Middle frontal gyrus (tissue), 1 donor: ENCODE results near the gene PLEKHA8.
"Not testable (repeated sequence)": the region's sequence is repeated elsewhere in the genome, so short reads cannot be mapped to it uniquely, and the experiment has no call there.

Experiments
- DNase-seq: peaks from one replicate; pipeline ENCODE4 v3.0.0-alpha.2; 2015; ENCODE audit warnings: low spot score; ENCODE audit errors: extremely low spot score

PLEKHA8 gene

DNA sequence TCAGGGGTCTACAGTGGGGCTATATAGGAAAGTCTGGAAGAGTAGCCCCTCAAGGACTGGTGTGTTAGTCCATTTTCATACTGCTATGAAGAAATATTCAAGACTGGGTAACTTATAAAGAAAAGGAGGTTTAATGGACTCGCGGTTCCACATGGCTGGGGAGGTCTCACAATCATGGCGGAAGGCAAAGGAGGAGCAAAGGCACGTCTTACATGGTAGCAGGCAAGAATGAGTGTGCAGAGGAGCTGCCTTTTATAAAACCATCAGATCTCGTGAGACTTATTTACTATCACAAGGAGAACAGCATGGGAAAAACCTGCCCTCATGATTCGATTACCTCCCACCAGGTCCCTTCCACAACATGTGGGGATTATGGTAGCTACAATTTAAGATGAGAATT is 4.7 kb upstream of the PLEKHA8 start:
- no peak for DNase-seq

DNA sequence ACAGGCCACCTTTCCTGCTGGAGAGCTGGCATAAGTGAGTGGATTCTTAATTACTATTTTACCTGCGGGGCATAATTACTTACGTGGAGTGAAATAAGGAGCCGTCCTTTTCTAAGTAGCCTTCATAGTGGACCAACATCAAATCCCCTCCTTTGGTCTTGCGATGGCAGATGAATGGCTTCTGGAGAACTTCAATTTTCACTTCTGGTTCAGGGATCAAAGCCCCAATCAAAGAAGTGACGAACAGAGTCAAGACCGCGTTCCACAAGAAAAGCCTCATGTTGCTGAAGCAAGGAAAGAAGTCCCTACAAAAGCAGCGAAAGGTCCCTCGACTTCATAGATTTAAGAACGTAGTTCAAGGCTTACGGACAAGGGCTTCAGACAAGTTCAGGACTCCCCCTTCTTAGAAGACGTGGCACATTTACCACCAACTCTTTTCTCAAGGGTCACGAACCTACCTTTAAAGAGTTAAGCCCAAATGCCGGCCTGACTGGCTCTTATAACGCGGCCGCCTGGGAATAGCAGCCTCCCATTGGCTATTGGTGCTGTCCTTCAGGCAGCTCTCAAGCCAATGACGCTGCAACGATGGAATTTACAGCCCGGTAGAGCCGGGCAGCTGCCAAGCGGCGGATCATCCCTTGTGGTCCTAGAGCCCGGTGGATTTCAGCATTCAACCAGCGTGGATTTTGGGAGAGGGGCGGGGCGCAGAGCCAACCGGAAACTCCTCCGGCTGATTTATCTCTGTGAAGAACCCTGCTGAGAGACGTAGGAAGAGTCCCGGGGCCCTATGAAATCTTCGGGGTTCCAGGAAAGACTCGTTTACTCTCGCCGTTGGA is 1.8 kb upstream of the PLEKHA8 start, which contains the start of gene FKBP14:
TSS of gene FKBP14 (minus strand) at position 474 of the 836 bp plus-strand sequence. CDS start at position 280, 194 bp downstream.
- DNase-seq, result peak; percentile 97

DNA sequence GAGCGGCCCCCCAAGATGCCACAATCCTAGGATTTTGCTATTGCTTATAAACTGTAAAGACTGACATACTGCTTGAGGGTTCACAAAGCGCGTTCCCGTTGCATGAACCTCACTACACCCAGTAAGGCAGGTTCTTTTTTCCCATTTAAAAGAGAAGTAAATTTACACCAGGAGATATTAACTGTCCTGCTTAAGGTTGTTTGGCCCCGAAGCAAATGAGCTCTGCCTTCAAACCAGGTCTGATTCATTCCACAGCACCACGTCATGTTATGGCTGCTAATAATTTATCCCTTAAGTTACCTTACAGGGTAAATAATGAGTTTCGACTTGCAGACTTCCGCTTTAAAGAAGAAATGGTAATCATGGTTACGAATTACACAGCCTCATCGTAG is 1.2 kb upstream of the PLEKHA8 start:
- DNase-seq, result no peak

DNA sequence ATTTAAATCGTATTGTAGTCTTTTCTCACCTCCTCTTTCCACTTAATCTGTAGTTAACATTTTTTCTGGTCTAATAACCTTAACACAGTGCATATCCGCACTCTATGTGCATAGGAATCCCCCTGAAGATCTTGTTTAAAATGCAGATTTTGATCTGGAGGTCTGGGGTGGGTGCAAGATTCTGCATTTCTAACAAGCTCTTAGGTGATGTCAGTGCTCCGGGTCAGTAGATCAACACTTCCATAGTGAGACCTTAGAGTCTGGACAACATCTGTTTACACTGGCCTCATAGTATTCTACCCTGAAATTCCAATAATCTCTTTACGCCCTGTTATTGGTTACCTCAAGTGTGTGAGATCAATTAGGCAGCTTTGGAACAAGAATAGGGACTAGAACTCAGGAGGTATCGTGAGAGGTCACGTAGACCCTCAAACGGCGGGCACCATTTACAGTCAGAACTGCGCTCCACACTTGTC is 434 bp upstream of the PLEKHA8 start:
- DNase-seq, result no peak

DNA sequence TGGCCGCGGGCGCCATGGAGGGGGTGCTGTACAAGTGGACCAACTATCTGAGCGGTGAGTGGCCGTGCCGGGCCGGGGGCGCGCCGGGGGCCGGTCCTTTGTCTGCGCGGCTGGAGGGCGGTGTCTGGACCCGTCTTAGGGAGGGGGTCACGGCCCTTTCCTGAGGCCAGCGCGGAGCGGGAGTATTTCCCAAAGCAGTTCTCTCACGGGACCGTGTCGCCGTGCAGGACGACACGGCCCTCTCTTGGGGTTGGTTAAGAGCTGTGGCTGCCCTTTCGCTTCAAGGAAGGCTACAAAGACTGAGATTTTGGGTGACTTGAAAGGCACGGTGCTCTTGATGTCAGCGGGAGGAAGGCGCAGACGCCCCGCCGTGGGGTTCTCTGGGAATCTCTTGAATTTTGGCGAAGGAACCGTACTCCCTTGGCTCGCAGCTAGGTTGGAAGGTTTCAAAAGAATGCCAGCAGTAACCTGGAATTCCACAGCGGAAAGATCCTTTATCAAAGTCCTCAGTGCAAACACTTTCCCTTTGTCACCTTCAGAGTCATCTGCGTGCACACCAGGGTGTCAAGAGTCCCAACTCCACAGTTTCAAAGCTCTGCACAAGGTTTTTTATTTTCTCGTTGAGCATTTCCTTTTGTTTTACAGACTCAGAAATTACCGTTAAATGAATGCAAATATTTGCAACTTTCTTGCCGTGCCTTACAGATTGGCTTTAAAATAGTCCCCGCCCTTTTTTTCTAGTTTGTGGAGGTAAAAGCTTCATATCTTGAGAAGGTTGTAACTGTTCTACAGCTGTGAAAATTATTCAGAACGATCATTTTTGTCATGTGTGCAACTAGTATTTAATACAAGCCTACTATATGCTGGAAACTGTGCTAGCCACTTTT is 780 bp downstream of the PLEKHA8 start:
- DNase-seq, result no peak

DNA sequence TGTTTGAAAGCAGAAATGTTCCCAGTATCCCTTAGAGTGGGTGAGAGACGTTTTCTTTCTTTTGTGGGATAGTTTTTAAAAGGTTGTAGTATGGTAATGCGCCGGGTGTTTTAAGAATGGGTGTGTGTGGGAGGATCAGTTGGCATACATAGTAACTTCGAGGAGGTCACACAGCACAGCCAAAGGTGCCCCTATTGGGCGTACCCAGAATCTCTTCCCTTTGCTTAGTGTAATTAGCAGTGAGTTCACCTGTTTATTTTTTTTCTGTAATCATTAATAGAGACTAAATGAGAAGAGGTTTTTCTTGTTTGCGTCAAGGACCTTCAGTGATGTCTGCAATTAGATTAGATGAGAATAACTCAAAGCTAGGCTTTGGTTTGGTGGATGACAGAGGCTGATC is 1.5 kb downstream of the PLEKHA8 start:
- no peak for DNase-seq

DNA sequence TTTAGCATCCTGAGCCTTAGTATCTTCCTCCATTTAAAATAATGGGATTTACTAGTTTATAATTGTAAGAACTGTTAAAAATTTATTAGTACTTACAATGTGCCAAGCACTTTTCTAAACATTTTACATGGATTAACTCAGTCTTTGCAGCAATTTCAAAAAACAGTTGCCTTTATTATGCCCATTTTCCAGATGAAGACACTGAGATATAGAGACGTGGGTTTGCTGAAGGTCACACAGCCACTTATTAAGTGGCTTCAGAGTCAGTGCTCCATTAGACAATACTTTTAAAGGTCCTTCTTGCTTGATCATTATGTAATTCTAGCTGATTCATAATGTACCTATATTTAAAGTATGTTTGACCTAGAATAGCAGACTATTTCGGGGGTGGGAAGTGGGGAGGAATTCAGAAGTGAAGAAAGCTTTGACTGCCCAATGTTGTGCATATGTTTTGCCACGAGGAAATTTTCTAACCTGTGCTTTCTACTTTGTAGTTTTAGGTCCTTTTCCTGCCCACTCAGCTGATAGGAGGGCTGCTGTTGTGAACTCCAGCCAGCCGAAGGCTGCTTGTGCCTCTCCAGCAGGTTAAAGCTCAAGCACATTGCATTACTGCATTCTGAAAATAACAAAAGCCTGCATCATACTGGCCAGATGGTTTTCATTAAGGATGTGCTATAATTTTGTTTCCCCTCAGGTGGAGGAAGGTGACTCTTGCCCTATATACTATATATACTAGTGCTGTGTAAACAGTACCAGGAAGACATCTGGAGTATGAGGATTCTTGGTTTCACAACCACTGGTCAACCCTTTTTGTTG is 4.3 kb downstream of the PLEKHA8 start:
- DNase-seq, result no peak

DNA sequence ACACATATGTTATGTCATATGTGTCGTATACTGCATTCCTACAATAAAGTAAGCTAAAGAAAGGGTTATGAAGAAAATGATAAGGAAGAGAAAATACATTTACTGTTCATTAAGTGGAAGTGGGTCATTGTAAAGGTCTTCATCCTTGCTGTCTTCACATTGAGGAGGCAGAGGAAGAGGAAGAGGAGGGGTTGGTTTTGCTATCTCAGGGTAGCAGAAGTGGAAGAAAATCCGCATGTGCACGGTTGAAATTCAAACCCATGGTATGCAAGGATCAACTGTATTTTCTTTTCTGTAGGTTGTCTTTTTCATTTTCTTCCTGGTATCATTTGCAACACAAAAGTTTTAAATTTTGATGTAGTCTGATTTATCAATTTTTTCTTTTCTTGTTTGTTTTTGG is 6.3 kb downstream of the PLEKHA8 start:
- DNase-seq, result no peak

DNA sequence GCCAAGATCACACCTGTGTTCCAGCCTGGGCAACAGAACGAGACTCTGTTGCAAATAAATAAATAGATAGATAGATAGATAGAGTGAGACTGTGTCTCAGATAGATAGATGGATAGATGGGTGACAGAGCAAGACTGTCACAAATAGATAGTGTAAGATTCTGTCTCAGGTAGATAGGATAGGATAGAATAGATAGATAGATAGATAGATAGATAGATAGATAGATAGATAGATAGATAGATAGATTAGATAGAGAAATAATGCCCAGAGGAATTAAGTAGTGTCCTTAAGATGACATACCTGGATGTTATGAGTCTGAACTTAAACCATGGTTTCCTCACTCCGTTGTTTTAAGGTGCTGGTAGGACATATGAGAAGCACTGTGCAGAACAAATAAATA is 8.0 kb downstream of the PLEKHA8 start:
- DNase-seq, result no peak

DNA sequence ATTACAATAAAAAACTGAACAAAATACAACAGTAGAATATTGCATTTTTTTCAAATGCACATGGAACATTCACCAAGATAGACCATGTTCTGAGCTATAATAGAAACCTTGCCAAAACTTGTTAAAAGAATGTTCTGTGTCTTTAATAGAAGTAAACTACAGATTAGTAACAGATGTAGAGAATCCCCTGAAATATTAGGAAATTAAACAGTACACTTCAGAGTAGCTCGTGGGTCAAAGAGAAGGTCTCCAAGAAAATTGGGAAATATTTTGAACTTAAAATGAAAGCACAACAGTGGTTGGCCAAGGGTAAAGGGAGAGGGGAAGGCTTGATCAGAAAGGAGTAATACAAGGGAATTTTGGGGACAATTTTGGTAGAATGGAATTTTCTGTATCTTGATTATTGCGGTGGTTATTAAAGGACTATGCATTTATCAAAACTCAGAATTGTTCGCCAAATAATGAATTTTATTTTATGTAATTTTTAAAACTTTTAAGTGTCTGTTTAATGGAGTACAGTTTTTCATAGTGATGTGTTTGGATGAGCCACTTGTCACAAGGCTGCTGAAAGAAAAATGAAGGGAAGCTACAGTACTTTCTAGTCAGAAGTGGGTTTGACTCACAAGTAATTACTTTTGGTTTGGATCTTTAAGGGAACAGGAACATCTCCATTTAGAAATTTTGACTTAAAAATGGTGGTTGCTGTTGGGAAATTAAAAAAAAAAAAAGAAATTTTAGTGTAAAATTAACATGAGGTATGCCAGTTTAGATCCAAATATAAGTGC is 10.2 kb downstream of the PLEKHA8 start:
- DNase-seq, result no peak

DNA sequence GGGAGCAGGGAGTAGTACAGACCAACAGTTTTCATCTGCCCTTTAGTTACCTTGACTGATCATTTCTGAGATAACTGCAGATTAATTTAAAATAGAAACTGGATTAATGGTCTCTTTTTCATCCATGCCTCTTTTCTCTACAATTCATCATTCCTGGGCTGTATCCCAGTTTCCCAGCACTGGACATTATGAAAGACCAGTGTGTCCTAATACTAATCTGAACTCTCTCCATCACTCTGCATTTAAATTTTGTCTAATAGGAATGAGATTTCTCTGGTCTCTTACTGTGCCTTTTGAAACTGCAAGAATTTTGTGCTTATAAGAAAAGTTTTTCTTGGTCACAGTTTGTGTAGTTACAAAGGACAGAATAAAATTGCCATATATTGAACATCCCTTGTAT is 12.7 kb downstream of the PLEKHA8 start:
- DNase-seq, result no peak

DNA sequence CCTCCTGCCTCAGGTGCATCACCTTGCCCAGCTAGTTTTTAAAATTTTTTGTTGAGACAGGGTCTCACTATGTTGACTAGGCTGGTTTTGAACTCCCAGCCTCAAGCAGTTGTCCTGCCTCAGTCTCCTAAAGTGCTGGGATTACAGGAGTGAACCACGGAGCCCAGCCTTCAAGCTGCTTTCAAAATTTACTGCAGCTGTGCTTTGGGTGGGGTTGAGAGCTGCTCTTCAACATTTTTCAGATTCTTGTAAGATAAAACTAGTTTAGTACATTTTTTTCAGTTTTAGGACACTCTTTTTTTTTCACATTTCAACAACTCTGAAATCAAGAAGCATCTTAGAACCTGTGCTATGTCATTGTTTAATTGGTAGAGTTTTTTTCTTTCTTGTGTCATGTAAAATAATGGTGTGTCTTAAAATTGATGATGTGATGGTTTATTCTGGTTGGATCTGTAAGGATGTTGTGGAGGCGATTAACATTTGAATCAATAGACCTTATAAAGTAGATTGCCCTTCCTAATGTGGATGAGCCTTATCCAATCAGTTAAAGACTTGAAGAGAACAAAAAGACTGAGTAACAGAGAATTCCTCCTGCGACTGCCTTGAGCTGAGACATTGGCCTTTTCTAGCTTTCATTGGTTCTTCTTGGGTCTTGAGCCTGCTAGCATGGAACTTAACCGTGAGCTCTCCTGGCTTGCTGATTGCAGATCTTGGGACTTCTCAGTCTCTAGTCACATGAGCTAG is 13.5 kb downstream of the PLEKHA8 start:
- no peak for DNase-seq

DNA sequence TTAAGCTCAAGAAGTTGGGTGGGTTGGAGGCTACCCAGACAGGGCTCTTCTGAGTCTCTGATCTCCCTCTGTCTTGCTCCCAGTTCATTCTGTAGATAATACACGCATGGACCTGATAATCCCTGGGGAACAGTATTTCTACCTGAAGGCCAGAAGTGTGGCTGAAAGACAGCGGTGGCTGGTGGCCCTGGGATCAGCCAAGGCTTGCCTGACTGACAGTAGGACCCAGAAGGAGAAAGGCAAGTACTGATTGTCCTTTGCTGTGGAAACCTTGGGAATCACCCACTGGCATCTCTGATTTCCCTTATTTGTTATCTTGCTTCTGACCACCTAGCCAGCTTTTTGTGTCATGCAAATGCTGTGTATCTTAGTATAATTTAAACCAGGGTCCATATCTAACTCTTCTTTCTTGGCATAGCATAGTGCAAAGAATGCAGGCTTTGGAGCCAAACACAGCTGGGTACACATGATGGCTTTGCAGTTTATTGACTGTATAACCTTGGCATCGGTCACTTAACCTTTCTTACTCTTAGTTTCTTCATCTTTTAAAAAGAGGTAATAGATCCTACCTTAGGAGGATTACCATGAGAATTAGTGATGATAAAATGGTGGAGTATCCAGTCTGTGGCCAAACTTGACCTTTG is 18.0 kb downstream of the PLEKHA8 start:
- no peak for DNase-seq

DNA sequence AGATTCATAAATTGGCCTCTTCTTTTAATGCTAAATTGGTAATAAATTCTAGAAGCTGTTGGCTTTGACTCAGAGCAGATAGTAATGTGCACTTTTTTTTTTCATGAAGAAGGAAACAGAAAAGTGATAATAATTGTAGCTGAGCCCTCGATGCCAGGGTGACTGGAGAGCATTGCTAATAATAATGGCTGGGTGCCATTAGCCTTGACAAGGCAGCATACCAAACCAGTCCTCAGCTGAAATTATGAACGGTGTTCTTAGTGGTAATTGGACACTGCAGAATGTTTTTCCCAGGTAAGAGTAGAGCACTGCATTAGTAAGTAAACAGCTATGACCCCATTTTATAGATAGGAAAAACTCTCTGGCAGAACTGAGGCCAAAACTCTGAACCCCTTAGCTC is 18.9 kb downstream of the PLEKHA8 start:
- no peak for DNase-seq

DNA sequence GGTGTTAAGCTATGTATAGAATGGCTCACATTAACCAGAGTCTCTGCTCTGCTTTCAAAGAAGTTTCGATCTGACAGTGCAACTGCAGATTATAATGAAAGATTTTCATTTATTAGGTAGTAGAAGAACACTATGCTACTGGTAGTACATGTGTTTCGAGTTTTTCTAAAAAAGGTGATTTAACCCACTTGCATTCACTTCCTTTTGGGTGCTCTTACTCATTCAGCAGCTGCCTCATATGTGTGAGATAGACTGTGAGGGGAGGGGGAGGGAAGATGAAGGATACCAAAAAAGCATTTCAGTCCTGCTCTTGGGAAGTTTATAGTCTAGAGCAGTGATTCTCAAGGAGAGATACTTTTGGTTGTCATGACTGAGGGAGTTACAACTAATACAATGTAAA is 20.4 kb downstream of the PLEKHA8 start:
- no peak for DNase-seq

DNA sequence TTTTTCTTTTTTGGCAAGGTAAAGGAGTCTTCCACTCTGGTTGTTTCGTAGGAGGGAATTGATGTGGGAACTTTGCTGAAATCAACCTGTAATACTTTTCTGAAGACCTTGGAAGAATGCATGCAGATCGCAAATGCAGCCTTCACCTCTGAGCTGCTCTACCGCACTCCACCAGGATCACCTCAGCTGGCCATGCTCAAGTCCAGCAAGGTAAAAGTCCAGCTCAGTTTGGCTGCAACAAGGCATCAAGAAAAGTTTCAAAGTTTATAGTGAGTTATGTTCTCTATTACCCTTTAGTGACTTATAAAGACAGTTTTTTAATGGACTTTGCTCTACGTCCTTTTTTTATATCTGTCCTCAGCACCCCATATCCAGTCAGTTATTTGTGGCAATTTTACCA is 21.0 kb downstream of the PLEKHA8 start:
- no peak for DNase-seq

DNA sequence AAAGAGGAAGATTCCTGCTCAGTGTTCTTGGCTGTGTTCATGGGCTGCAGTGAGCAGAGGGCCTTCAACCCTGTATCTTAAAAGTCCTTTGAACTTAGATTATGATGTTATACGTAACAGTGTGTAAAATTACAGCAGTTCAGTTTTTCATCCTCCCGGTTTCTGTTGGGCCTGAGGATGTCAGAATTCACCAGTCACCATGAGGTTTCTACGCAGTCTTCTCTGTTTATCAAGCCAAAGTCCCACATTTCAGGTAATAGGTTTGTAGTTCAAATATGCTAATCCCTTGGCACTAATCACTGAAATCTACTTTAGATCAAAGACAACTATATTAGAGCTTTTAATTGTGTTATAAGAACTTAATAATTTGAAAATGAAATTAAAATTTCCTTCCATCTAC is 24.9 kb downstream of the PLEKHA8 start:
- DNase-seq, result no peak

DNA sequence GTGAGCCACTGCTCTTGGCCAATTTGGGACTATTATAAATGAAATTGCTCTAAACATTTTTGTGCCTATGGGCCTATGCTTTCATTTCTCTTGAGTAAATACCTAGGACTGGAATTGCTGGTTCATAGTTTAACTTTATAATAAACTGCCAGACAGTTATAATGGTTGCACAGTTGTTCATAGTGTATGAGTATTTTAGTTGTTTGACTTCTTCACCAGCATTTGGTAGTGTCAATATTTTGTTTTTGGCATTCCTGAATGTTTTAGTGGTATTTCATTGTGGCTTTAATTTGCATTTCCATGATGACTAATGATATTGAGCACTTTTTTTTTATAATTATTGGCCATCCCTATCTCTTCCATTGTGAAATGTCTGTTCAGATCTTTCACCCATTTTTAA is 29.5 kb downstream of the PLEKHA8 start:
- DNase-seq, result no peak

DNA sequence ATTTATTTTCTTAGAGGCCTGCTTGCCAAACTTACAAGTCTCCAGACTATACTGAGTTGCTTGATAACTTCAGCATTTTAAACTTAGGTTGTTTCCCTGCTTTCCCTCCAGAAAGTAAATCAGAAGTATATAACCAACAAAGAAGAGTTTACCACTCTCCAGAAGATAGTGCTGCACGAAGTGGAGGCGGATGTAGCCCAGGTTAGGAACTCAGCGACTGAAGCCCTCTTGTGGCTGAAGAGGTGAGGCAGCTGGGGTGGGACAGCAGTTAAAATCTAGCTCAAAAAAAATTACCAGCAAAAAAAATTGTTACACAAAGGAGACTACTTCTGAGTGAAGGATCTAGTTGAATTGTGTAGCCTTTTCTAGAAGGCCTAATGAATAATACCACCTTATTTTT is 33.6 kb downstream of the PLEKHA8 start:
- DNase-seq, result not testable (repeated sequence)
